SK-N-MC (cell line): Measurements from ENCODE around the gene CXorf38.

Experiments used
- EZH2 ChIP-seq: fragments of 200-600 bp; sonication (generic); IDR thresholded peaks from one replicate; pipeline ENCODE4 v1.6.1; 2017; ENCODE audit warnings: antibody characterized with exemption
- FOXP2 ChIP-seq: optimal IDR thresholded peaks from 2 replicates; pipeline ENCODE3; 2011; ENCODE audit warnings: mild to moderate bottlenecking, moderate library complexity; ENCODE audit not compliant: insufficient read depth; ENCODE audit errors: extremely low read length, control extremely low read depth
- POLR2AphosphoS5 ChIP-seq: IDR thresholded peaks from 2 replicates; pipeline ENCODE4 v1.6.1; 2012; ENCODE audit warnings: mild to moderate bottlenecking, low read depth, low read length, borderline replicate concordance

GRCh38 chrX:40622479-40623138 lies 24.8 kb downstream of the CXorf38 start:
- TF ChIP-seq POLR2AphosphoS5 (no peak), EZH2 (no peak), FOXP2 (no peak)
